CD14-positive monocyte (primary cell): ENCODE measurements around the gene SH3RF3. TPM values are rescaled to one million over a fixed set of nuclear protein-coding genes. Genes with fewer than 3 reads are reported as not detected.
"Not testable (repeated sequence)": the region's sequence is repeated elsewhere in the genome, so short reads cannot be mapped to it uniquely, and the experiment has no call there.

Experiments
- DNase-seq, 3 donors: peaks; one replicate each; pipeline ENCODE4 v3.0.0-alpha.2; 2011 to 2022
- H2AFZ ChIP-seq: 2 replicates; pipeline ENCODE4 v1.6.0; 2012; ENCODE audit warnings: mild to moderate bottlenecking, low read depth, low read length, inconsistent platforms; ENCODE audit not compliant: insufficient read depth, poor library complexity, severe bottlenecking
- H3K27ac ChIP-seq, 2 donors: 1 replicate in 1 of 2; 2 replicates in 1 of 2; pipeline ENCODE4 v1.5.1; 2012 to 2013; ENCODE audit warnings: low read length in 2 of 2, control low read depth in 1 of 2, inconsistent platforms in 1 of 2, low read depth in 1 of 2, mild to moderate bottlenecking in 1 of 2
- H3K27me3 ChIP-seq, 2 donors: one replicate each; pipeline versions ENCODE4 v1.6.0 to v1.6.1; 2011 to 2013; ENCODE audit warnings: low read length in 2 of 2; ENCODE audit not compliant: control insufficient read depth in 2 of 2, insufficient read depth in 2 of 2
- H3K36me3 ChIP-seq, 2 donors: replicated peaks in 1 of 2; 1 replicate in 1 of 2; 2 replicates in 1 of 2; pipeline versions ENCODE4 v1.5.1 to v1.6.1; 2012 to 2013; ENCODE audit warnings: low read length in 2 of 2, control low read depth in 1 of 2, inconsistent platforms in 1 of 2, mild to moderate bottlenecking in 1 of 2; ENCODE audit not compliant: insufficient read depth in 2 of 2, control insufficient read depth in 1 of 2
- H3K4me1 ChIP-seq, 2 donors: 1 replicate in 1 of 2; 2 replicates in 1 of 2; pipeline versions ENCODE4 v1.5.1 to v1.6.1; 2012 to 2013; ENCODE audit warnings: low read length in 2 of 2, control low read depth in 1 of 2, inconsistent platforms in 1 of 2, mild to moderate bottlenecking in 1 of 2, moderate library complexity in 1 of 2; ENCODE audit not compliant: insufficient read depth in 2 of 2, control insufficient read depth in 1 of 2
- H3K4me2 ChIP-seq: replicated peaks from 2 replicates; pipeline ENCODE3; 2012; ENCODE audit warnings: low read length, moderate library complexity, mild to moderate bottlenecking; ENCODE audit not compliant: poor library complexity, severe bottlenecking; ENCODE audit errors: extremely low read depth
- H3K4me3 ChIP-seq, 3 experiments: fragments of 200-600 bp in 1 of 3; sonication (generic) in 1 of 3; replicated peaks in 1 of 3; 1 replicate in 2 of 3; 2 replicates in 1 of 3; pipeline ENCODE4 v1.5.1; 2011 to 2013; ENCODE audit warnings: low read length in 3 of 3, mild to moderate bottlenecking in 3 of 3, control low read depth in 2 of 3, low read depth in 2 of 3, inconsistent platforms in 1 of 3, moderate library complexity in 1 of 3
- H3K79me2 ChIP-seq: 2 replicates; pipeline ENCODE4 v1.6.0; 2012; ENCODE audit warnings: mild to moderate bottlenecking, control low read depth, inconsistent platforms, low read length, moderate library complexity; ENCODE audit not compliant: insufficient read depth
- H3K9ac ChIP-seq: 2 replicates; pipeline ENCODE4 v1.6.0; 2017; ENCODE audit warnings: low read length, mild to moderate bottlenecking; ENCODE audit not compliant: insufficient read depth, poor library complexity, severe bottlenecking
- H3K9me3 ChIP-seq, 2 donors: replicated peaks in 1 of 2; 1 replicate in 1 of 2; 2 replicates in 1 of 2; pipeline versions ENCODE4 v1.5.1 to v1.6.1; 2012 to 2013; ENCODE audit warnings: low read length in 2 of 2, control low read depth in 1 of 2; ENCODE audit not compliant: control insufficient read depth in 1 of 2, insufficient read depth in 1 of 2
- H4K20me1 ChIP-seq: 2 replicates; pipeline ENCODE4 v1.6.0; 2012; ENCODE audit warnings: mild to moderate bottlenecking, low read length, control low read depth, moderate library complexity; ENCODE audit not compliant: insufficient read depth
- H3K27ac Mint-ChIP-seq, 7 donors: one replicate each; pipeline ENCODE4 v1.8.0; 2020; ENCODE audit warnings: mild to moderate bottlenecking in 7 of 7, mixed read lengths in 7 of 7, moderate library complexity in 6 of 7, inconsistent platforms in 2 of 7
- H3K27me3 Mint-ChIP-seq, 3 donors: one replicate each; pipeline ENCODE4 v1.8.0; 2021 to 2022; ENCODE audit warnings: low read depth in 3 of 3, mild to moderate bottlenecking in 3 of 3, mixed read lengths in 3 of 3, moderate library complexity in 3 of 3, inconsistent platforms in 1 of 3
- H3K36me3 Mint-ChIP-seq, 2 donors: one replicate each; pipeline ENCODE4 v1.8.0; 2020; ENCODE audit warnings: mixed read lengths in 2 of 2, inconsistent platforms in 1 of 2, mild to moderate bottlenecking in 1 of 2
- H3K4me1 Mint-ChIP-seq: one replicate; pipeline ENCODE4 v1.8.0; 2020; ENCODE audit warnings: mild to moderate bottlenecking, mixed read lengths
- H3K4me3 Mint-ChIP-seq, 2 donors: one replicate each; pipeline ENCODE4 v1.8.0; 2020; ENCODE audit warnings: mild to moderate bottlenecking in 2 of 2, mixed read lengths in 2 of 2, moderate library complexity in 1 of 2
- H3K9me3 Mint-ChIP-seq, 7 donors: one replicate each; pipeline ENCODE4 v1.8.0; 2020 to 2022; ENCODE audit warnings: mixed read lengths in 7 of 7, mild to moderate bottlenecking in 6 of 7, moderate library complexity in 6 of 7, inconsistent platforms in 2 of 7
- WGBS: methylation state at CpG from one replicate; pipeline ENCODE4 v1.1.5; 2013; ENCODE audit warnings: missing lambda C conversion rate; ENCODE audit not compliant: insufficient coverage; 5-methylcytosine and 5-hydroxymethylcytosine counted together
- intact Hi-C, 2 donors: fragments of 100-400 bp; cut with micrococcal nuclease; formaldehyde crosslinking; loops; one replicate each; pipeline versions ENCODE4 v1.15.0 to v1.15.1; 2023
- polyA plus RNA-seq, 3 donors: library from polyadenylated mRNA; depleted of rRNA in 1 of 3; unstranded in 2 of 3; stranded (reverse) in 1 of 3; fragments of 300-500 nt in 2 of 3; fragments of >200 nt in 1 of 3; fragmentation: Illumina TruSeq in 2 of 3; gene quantifications; 1 replicate in 2 of 3; 2 replicates in 1 of 3; pipeline ENCODE4 v1.2.3, GENCODE V29; 2012 to 2021
- TF ChIP-seq, protein P1 (sequence below): fragments of 200-600 bp; IDR thresholded peaks from one replicate; pipeline ENCODE4 v1.8.0; 2022; ENCODE audit warnings: antibody characterized with exemption, mild to moderate bottlenecking

The SH3RF3 gene
- polyA plus RNA-seq, 3 donors, result 0.25 to 0.75 (median 0.34) TPM

DNA sequence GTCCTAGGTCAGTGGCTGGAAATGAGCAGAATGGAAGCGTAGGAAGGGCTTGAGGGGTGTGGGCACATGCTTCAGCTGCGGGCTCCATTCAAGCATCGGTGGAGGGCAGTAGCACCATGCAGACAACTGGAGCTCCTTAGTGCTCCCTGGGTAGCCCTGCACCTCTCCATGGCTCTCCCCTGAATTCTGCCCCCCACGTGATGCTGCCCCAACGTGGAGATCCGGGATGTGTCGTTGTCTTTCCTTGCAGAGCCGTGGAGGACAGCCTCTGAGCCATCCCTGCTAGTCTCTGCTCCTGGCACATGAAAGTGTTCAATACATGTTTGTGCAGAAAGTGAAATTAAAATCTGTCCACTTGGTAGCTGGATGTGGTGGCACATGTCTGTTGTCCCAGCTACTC, 94.5 kb downstream of the SH3RF3 start:
- Mint-ChIP-seq H3K27ac (peak overlapping the region in 3 of 7 donors; percentile 4 to 35 (median 18)), H3K4me3 (no peak overlapping the region), H3K9me3 (peaks cover 0 to 1% (median 0%) of the 10 kb centered on the region in 7 donors), H3K4me1 (peaks cover 39% of the 10 kb centered on the region), H3K27me3 (peaks cover 0 to 5% (median 2%) of the 10 kb centered on the region in 3 donors), H3K36me3 (no peaks in the 10 kb centered on the region)
- no peaks in the 10 kb centered on the region for H3K79me2 ChIP-seq
- H3K9ac ChIP-seq, result no peak overlapping the region
- H3K4me1 ChIP-seq, result peaks cover 26 to 32% of the 10 kb centered on the region in 2 donors
- no peaks in the 10 kb centered on the region for H4K20me1 ChIP-seq
- TF ChIP-seq, protein P1, sequence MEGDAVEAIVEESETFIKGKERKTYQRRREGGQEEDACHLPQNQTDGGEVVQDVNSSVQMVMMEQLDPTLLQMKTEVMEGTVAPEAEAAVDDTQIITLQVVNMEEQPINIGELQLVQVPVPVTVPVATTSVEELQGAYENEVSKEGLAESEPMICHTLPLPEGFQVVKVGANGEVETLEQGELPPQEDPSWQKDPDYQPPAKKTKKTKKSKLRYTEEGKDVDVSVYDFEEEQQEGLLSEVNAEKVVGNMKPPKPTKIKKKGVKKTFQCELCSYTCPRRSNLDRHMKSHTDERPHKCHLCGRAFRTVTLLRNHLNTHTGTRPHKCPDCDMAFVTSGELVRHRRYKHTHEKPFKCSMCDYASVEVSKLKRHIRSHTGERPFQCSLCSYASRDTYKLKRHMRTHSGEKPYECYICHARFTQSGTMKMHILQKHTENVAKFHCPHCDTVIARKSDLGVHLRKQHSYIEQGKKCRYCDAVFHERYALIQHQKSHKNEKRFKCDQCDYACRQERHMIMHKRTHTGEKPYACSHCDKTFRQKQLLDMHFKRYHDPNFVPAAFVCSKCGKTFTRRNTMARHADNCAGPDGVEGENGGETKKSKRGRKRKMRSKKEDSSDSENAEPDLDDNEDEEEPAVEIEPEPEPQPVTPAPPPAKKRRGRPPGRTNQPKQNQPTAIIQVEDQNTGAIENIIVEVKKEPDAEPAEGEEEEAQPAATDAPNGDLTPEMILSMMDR, result no peak
- WGBS, result 94% methylated on average over 8 of the region's 8 CpGs
- no peak overlapping the region for H3K4me3 ChIP-seq
- no peak overlapping the region for H3K27ac ChIP-seq
- H3K9me3 ChIP-seq, result no peaks in the 10 kb centered on the region
- H3K4me2 ChIP-seq, result no peak overlapping the region
- H2AFZ ChIP-seq, result no peak overlapping the region
- no peaks in the 10 kb centered on the region for H3K36me3 ChIP-seq
- no peaks in the 10 kb centered on the region for H3K27me3 ChIP-seq
- intact Hi-C loops, result no loop called here
- DNase-seq, result no peak

DNA sequence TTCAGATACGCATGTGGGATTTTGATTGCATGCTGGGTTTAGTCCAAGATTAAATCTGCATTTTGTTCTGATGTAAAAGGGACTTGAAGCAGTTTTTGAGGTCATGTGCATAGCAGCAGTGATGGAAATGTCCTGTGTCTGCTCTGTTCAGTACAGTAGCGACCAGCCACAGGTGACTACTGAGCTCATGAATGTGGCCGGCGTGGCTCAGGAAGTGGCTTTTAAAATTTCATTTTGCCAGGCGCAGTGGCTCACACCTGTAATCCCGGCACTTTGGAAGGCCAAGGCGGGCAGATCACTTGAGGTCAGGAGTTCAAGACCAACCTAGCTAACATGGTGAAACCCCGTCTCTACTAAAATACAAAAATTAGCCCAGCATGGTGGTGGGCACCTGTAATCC, 95.3 kb downstream of the SH3RF3 start:
- Mint-ChIP-seq H3K4me1 (peaks cover 40% of the 10 kb centered on the region), H3K27ac (peak overlapping the region in 2 of 7 donors; percentile 29 to 45)
- H4K20me1 ChIP-seq, H3K27me3 Mint-ChIP-seq, H3K36me3 Mint-ChIP-seq, intact Hi-C loops, H3K4me3 ChIP-seq, H3K36me3 ChIP-seq, H3K9me3 ChIP-seq, H3K9ac ChIP-seq, DNase-seq, H3K4me2 ChIP-seq, H2AFZ ChIP-seq, H3K9me3 Mint-ChIP-seq, H3K27ac ChIP-seq, H3K4me3 Mint-ChIP-seq, H3K27me3 ChIP-seq, H3K79me2 ChIP-seq: not testable (repeated sequence)
- WGBS, result 90% methylated on average over 7 of the region's 8 CpGs
- H3K4me1 ChIP-seq, result peaks cover 31 to 35% of the 10 kb centered on the region in 2 donors
